Left renal pelvis (tissue), 4 donors: ENCODE measurements around the gene WDR59. TPM values are rescaled to one million over a fixed set of nuclear protein-coding genes. Genes with fewer than 3 reads are reported as not detected.
A peak's percentile ranks its signal among the peaks of the same experiment; 100 is the strongest.
"Not testable (repeated sequence)": the region's sequence is repeated elsewhere in the genome, so short reads cannot be mapped to it uniquely, and the experiment has no call there.

ENCODE experiments used
- DNase-seq, 4 donors: peaks; one replicate each; pipeline ENCODE4 v3.0.0-alpha.2; 2013; ENCODE audit warnings: low read depth in 4 of 4, low spot score in 3 of 4
- polyA plus RNA-seq, 4 donors: library from polyadenylated mRNA; unstranded; fragments of 120-200 nt; gene quantifications; one replicate each; pipeline ENCODE4 v1.2.1, GENCODE V29; 2013; ENCODE audit not compliant: insufficient read length in 4 of 4

Gene WDR59
- 100 to 1,000 TPM in 1 of 4 donors, 10 to 100 TPM in 3; 63.1 to 121 (median 84.6) TPM for polyA plus RNA-seq

GRCh38 chr16:74984529-74985296, at the start of gene WDR59:
Gene WDR59, minus strand, starts transcription at chr16:74985123. Its CDS starts 106 bp downstream, at chr16:74985017.
- peak; percentile 96 to 99 (median 99) for DNase-seq

GRCh38 chr16:75032655-75033054, 47.7 kb upstream of the WDR59 start:
- no peak for DNase-seq

- DNase-seq = no peak
These were observed 44.9 kb upstream of the WDR59 start for GRCh38 chr16:75029854-75030253.

GRCh38 chr16:75028544-75029135, 43.7 kb upstream of the WDR59 start:
- no peak for DNase-seq

GRCh38 chr16:75027520-75028300, 42.8 kb upstream of the WDR59 start:
- DNase-seq = no peak

GRCh38 chr16:75026892-75027391, 42.0 kb upstream of the WDR59 start:
- no peak for DNase-seq

GRCh38 chr16:75026239-75026891, 41.4 kb upstream of the WDR59 start:
- DNase-seq = not testable (repeated sequence)

GRCh38 chr16:75025761-75026160, 40.8 kb upstream of the WDR59 start:
- DNase-seq = no peak

- no peak for DNase-seq
These were observed 39.7 kb upstream of the WDR59 start for GRCh38 chr16:75024594-75024993.

- DNase-seq = no peak
These were observed 39.3 kb upstream of the WDR59 start for GRCh38 chr16:75024182-75024581.

- DNase-seq = no peak
These were observed 38.1 kb upstream of the WDR59 start for GRCh38 chr16:75023009-75023408.

- no peak for DNase-seq
These were observed 37.6 kb upstream of the WDR59 start for GRCh38 chr16:75022567-75022966.

GRCh38 chr16:75021410-75021809, 36.5 kb upstream of the WDR59 start:
- no peak for DNase-seq

GRCh38 chr16:75019586-75019985, 34.7 kb upstream of the WDR59 start:
- no peak for DNase-seq

- no peak for DNase-seq
These were observed 34.1 kb upstream of the WDR59 start for GRCh38 chr16:75019007-75019406.

GRCh38 chr16:75017670-75018525, 33.0 kb upstream of the WDR59 start:
- no peak for DNase-seq

GRCh38 chr16:75016451-75017081, 31.6 kb upstream of the WDR59 start:
- not testable (repeated sequence) for DNase-seq

- DNase-seq = no peak
These were observed 29.4 kb upstream of the WDR59 start for GRCh38 chr16:75014318-75014717.

- DNase-seq = not testable (repeated sequence)
These were observed 28.2 kb upstream of the WDR59 start for GRCh38 chr16:75013123-75013522.
